ENCODE results near the gene HTR2C. TPM values are rescaled to one million over a fixed set of nuclear protein-coding genes. Genes with fewer than 3 reads are reported as not detected.

The HTR2C gene
- total and polyA plus RNA-seq, 10 of the 15 experiments (the other 5 are each of a cell fraction or from before 2014, with no cell fraction given) = 0.03 TPM; not detected in 9

DNA sequence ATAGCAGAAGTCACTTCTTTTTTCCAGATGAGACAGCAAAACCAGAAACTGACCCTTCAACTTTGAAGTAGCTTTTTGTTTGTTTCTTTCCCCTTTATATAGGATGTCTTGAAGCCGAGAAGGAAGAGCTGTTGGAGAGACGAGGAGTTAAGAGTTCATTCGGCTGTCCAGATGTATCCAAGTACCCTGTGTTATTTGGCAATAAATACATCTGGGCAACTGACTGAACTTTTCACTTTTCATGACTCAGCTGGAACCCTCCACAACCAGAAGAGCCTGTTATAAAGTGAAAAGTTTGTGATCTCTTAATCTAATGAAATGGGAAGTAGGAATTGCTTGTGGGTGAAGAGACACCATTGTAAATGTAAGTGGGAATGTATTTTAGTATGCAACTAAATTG, 131.2 kb downstream of the HTR2C start:
- ChIA-PET RAD21 (ENCODE audit: unreplicated experiment) (no interaction called here), POLR2A (no interaction called here), CTCF (interaction anchor here (1.6 kb wide), 1 partner anchor 16 kb away, joined by 4 read pairs; no protein-coding TSS in a partner anchor), SMC1A (ENCODE audit: uncharacterized antibody, unreplicated experiment) (no interaction called here)
- Histone ChIP-seq H3K4me2 (ENCODE audit: control insufficient read depth, insufficient read depth) (no peak overlapping the region), H3K36me3 (ENCODE audit: control insufficient read depth in 2 of 2, insufficient read depth in 2 of 2, low read length in 1 of 2) (no peaks in the 10 kb centered on the region), H3K9me3 (replicated peaks; ENCODE audit: control insufficient read depth, insufficient read depth, low read length) (no peaks in the 10 kb centered on the region), H4K20me1 (ENCODE audit: control insufficient read depth, insufficient read depth) (no peaks in the 10 kb centered on the region), H3K27ac (ENCODE audit: control insufficient read depth, insufficient read depth) (no peak overlapping the region), H3K4me1 (ENCODE audit: control insufficient read depth, insufficient read depth, low read length) (no peaks in the 10 kb centered on the region), H3K4me3 (no peak overlapping the region), H3K27me3 (replicated peaks in 1 of 2; ENCODE audit: control insufficient read depth in 2 of 2, insufficient read depth in 2 of 2, low read length in 1 of 2) (no peaks in the 10 kb centered on the region), H3K79me2 (ENCODE audit: control insufficient read depth, insufficient read depth, low read length) (no peaks in the 10 kb centered on the region), H2AFZ (ENCODE audit: control insufficient read depth, low read depth, low read length) (no peak overlapping the region), H3K9ac (ENCODE audit: control insufficient read depth, insufficient read depth, low read length) (no peak overlapping the region)
- ATAC-seq (no peak), DNase-seq (ENCODE audit: low read depth, low spot score) (no peak), FAIRE-seq (no peak)
- intact Hi-C loops (cut with micrococcal nuclease; ENCODE audit: unreplicated experiment) = no loop called here
- no TSS peak for BruUV-seq (replicated peaks)
- WGBS (ENCODE audit: insufficient coverage, insufficient replicate concordance, low lambda C conversion rate, missing lambda C conversion rate) = 15% methylated on average over 3 of the region's 3 CpGs
- no peak for TF ChIP-seq JUND (IDR thresholded peaks at IDR 0.05; ENCODE audit: low read depth, low read length)
- TF ChIP-seq CHD2 (IDR thresholded peaks at IDR 0.05; ENCODE audit: borderline replicate concordance, low read depth, low read length) = no peak
- no peak for TF ChIP-seq NFXL1 (IDR thresholded peaks at IDR 0.05; ENCODE audit: borderline replicate concordance)
- no peak for TF ChIP-seq BCL11A (IDR thresholded peaks at IDR 0.05; ENCODE audit: low read depth, low read length)
- no peak for TF ChIP-seq ZBED1 (IDR thresholded peaks at IDR 0.05; ENCODE audit: borderline replicate concordance)
- TF ChIP-seq FOS (IDR thresholded peaks at IDR 0.05; ENCODE audit: borderline replicate concordance, extremely low read depth, insufficient read length) = no peak
- TF ChIP-seq ATF7 (IDR thresholded peaks at IDR 0.05; ENCODE audit: low read depth) = no peak
- TF ChIP-seq, protein P1, sequence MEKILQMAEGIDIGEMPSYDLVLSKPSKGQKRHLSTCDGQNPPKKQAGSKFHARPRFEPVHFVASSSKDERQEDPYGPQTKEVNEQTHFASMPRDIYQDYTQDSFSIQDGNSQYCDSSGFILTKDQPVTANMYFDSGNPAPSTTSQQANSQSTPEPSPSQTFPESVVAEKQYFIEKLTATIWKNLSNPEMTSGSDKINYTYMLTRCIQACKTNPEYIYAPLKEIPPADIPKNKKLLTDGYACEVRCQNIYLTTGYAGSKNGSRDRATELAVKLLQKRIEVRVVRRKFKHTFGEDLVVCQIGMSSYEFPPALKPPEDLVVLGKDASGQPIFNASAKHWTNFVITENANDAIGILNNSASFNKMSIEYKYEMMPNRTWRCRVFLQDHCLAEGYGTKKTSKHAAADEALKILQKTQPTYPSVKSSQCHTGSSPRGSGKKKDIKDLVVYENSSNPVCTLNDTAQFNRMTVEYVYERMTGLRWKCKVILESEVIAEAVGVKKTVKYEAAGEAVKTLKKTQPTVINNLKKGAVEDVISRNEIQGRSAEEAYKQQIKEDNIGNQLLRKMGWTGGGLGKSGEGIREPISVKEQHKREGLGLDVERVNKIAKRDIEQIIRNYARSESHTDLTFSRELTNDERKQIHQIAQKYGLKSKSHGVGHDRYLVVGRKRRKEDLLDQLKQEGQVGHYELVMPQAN (conservative IDR thresholded peaks at IDR 0.05) = no peak
- TF ChIP-seq, protein P2, sequence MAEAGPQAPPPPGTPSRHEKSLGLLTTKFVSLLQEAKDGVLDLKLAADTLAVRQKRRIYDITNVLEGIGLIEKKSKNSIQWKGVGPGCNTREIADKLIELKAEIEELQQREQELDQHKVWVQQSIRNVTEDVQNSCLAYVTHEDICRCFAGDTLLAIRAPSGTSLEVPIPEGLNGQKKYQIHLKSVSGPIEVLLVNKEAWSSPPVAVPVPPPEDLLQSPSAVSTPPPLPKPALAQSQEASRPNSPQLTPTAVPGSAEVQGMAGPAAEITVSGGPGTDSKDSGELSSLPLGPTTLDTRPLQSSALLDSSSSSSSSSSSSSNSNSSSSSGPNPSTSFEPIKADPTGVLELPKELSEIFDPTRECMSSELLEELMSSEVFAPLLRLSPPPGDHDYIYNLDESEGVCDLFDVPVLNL (IDR thresholded peaks at IDR 0.05; ENCODE audit: low read depth, low read length) = no peak
- TF ChIP-seq CHD1 (IDR thresholded peaks at IDR 0.05; ENCODE audit: low read depth, low read length) = no peak
- TF ChIP-seq ZZZ3 (IDR thresholded peaks at IDR 0.05; ENCODE audit: control insufficient read depth, insufficient read length, low read depth) = no peak
- no peak for TF ChIP-seq IKZF2 (IDR thresholded peaks at IDR 0.05)
- no peak for TF ChIP-seq GABPA (IDR thresholded peaks at IDR 0.05; ENCODE audit: low read depth)
- TF ChIP-seq, protein P3, sequence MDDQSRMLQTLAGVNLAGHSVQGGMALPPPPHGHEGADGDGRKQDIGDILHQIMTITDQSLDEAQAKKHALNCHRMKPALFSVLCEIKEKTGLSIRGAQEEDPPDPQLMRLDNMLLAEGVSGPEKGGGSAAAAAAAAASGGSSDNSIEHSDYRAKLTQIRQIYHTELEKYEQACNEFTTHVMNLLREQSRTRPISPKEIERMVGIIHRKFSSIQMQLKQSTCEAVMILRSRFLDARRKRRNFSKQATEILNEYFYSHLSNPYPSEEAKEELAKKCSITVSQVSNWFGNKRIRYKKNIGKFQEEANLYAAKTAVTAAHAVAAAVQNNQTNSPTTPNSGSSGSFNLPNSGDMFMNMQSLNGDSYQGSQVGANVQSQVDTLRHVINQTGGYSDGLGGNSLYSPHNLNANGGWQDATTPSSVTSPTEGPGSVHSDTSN (IDR thresholded peaks at IDR 0.05; ENCODE audit: insufficient replicate concordance, low read depth, low read length) = no peak
- no peak for TF ChIP-seq STAT3 (IDR thresholded peaks at IDR 0.05; ENCODE audit: low read depth, low read length)
- TF ChIP-seq SMAD5 (IDR thresholded peaks at IDR 0.05; ENCODE audit: low read depth) = no peak
- no peak for TF ChIP-seq KLF5 (IDR thresholded peaks at IDR 0.05; ENCODE audit: partially characterized antibody)
- TF ChIP-seq MYC (IDR thresholded peaks at IDR 0.05; ENCODE audit: insufficient read depth, insufficient read length, insufficient replicate concordance, low read length, severe bottlenecking) = no peak
- TF ChIP-seq KAT2A (conservative IDR thresholded peaks at IDR 0.05; ENCODE audit: control insufficient read depth, low read depth, low read length) = no peak
- no peak for TF ChIP-seq RAD51 (IDR thresholded peaks at IDR 0.05)
- in situ Hi-C loops (cut with MboI) = no loop called here

Measured in GM12878 (cell line).